DOHH2 (cell line): ENCODE results near the gene IGFBP2.

Experiments used
- H3F3A ChIP-seq: fragments of 200-600 bp; sonication (generic), shearing (Covaris generic); 2 replicates; pipeline ENCODE4 v1.6.0; 2016; ENCODE audit warnings: antibody characterized with exemption, mild to moderate bottlenecking; ENCODE audit not compliant: control insufficient read depth, insufficient read depth
- H3K27ac ChIP-seq: fragments of 200-600 bp; sonication (generic); 2 replicates; pipeline ENCODE4 v1.5.1; 2014; ENCODE audit warnings: low read depth, mild to moderate bottlenecking, low read length, moderate library complexity
- H3K27me3 ChIP-seq: fragments of 200-600 bp; sonication (generic); 2 replicates; pipeline ENCODE4 v1.6.1; 2014; ENCODE audit warnings: mild to moderate bottlenecking, low read length, mixed read lengths; ENCODE audit not compliant: control insufficient read depth
- H3K36me3 ChIP-seq: fragments of 200-600 bp; sonication (generic); 2 replicates; pipeline ENCODE4 v1.6.1; 2014; ENCODE audit warnings: mild to moderate bottlenecking, low read length, moderate library complexity, mixed read lengths; ENCODE audit not compliant: control insufficient read depth
- H3K4me1 ChIP-seq: fragments of 200-600 bp; sonication (generic); 2 replicates; pipeline ENCODE4 v1.6.1; 2014; ENCODE audit warnings: mild to moderate bottlenecking, low read length, mixed read lengths; ENCODE audit not compliant: control insufficient read depth
- H3K4me2 ChIP-seq: fragments of 200-600 bp; sonication (generic); 2 replicates; pipeline ENCODE4 v1.6.0; 2014; ENCODE audit warnings: mild to moderate bottlenecking, low read length, moderate library complexity
- H3K4me3 ChIP-seq: fragments of 200-600 bp; sonication (generic); 2 replicates; pipeline ENCODE4 v1.5.1; 2014; ENCODE audit warnings: mild to moderate bottlenecking, low read length, mixed read lengths
- H3K79me2 ChIP-seq: fragments of 200-600 bp; sonication (generic); 2 replicates; pipeline ENCODE4 v1.6.1; 2014; ENCODE audit warnings: mild to moderate bottlenecking, low read length, mixed read lengths; ENCODE audit not compliant: control insufficient read depth
- H3K9me2 ChIP-seq: fragments of 200-600 bp; sonication (generic); replicated peaks from 2 replicates; pipeline ENCODE4 v1.6.1; 2014; ENCODE audit warnings: mild to moderate bottlenecking, low read length, mixed read lengths; ENCODE audit not compliant: control insufficient read depth
- H3K9me3 ChIP-seq: fragments of 200-600 bp; sonication (generic); 2 replicates; pipeline ENCODE4 v1.6.1; 2014; ENCODE audit warnings: antibody characterized with exemption, low read length, mixed read lengths; ENCODE audit not compliant: control insufficient read depth, insufficient read depth
- H4K20me1 ChIP-seq: fragments of 200-600 bp; sonication (generic); 2 replicates; pipeline ENCODE4 v1.6.0; 2014; ENCODE audit warnings: low read depth, mild to moderate bottlenecking, antibody characterized with exemption, low read length, moderate library complexity; ENCODE audit not compliant: control insufficient read depth, insufficient read depth
- EZH2phosphoT487 ChIP-seq: fragments of 200-600 bp; sonication (generic); IDR thresholded peaks from 2 replicates; pipeline ENCODE4 v1.6.1; 2017; ENCODE audit warnings: borderline replicate concordance, mild to moderate bottlenecking, antibody characterized with exemption, low read length, moderate library complexity, mixed read lengths
- TF ChIP-seq, protein P1 (sequence below): fragments of 200-600 bp; sonication (generic); IDR thresholded peaks from one replicate; pipeline ENCODE4 v1.5.1; 2014; ENCODE audit warnings: antibody characterized with exemption, mild to moderate bottlenecking, low read depth, low read length; ENCODE audit not compliant: poor library complexity, severe bottlenecking

IGFBP2 gene

GRCh38 chr2:216618785-216619184 is 14.4 kb upstream of the IGFBP2 start:
- H3F3A ChIP-seq, result peaks cover 4% of the 10 kb centered on the region
- H4K20me1 ChIP-seq, result no peaks in the 10 kb centered on the region
- H3K4me3 ChIP-seq, result peak overlapping the region; percentile 56
- H3K9me3 ChIP-seq, result no peaks in the 10 kb centered on the region
- peak overlapping the region; percentile 87 for H3K27ac ChIP-seq
- TF ChIP-seq, protein P1, sequence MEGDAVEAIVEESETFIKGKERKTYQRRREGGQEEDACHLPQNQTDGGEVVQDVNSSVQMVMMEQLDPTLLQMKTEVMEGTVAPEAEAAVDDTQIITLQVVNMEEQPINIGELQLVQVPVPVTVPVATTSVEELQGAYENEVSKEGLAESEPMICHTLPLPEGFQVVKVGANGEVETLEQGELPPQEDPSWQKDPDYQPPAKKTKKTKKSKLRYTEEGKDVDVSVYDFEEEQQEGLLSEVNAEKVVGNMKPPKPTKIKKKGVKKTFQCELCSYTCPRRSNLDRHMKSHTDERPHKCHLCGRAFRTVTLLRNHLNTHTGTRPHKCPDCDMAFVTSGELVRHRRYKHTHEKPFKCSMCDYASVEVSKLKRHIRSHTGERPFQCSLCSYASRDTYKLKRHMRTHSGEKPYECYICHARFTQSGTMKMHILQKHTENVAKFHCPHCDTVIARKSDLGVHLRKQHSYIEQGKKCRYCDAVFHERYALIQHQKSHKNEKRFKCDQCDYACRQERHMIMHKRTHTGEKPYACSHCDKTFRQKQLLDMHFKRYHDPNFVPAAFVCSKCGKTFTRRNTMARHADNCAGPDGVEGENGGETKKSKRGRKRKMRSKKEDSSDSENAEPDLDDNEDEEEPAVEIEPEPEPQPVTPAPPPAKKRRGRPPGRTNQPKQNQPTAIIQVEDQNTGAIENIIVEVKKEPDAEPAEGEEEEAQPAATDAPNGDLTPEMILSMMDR, result no peak
- TF ChIP-seq EZH2phosphoT487, result no peak
- peak overlapping the region; percentile 61 for H3K4me2 ChIP-seq
- no peaks in the 10 kb centered on the region for H3K36me3 ChIP-seq
- H3K4me1 ChIP-seq, result peaks cover 78% of the 10 kb centered on the region
- H3K79me2 ChIP-seq, result no peaks in the 10 kb centered on the region
- no peaks in the 10 kb centered on the region for H3K27me3 ChIP-seq
- H3K9me2 ChIP-seq, result no peaks in the 10 kb centered on the region

DNA sequence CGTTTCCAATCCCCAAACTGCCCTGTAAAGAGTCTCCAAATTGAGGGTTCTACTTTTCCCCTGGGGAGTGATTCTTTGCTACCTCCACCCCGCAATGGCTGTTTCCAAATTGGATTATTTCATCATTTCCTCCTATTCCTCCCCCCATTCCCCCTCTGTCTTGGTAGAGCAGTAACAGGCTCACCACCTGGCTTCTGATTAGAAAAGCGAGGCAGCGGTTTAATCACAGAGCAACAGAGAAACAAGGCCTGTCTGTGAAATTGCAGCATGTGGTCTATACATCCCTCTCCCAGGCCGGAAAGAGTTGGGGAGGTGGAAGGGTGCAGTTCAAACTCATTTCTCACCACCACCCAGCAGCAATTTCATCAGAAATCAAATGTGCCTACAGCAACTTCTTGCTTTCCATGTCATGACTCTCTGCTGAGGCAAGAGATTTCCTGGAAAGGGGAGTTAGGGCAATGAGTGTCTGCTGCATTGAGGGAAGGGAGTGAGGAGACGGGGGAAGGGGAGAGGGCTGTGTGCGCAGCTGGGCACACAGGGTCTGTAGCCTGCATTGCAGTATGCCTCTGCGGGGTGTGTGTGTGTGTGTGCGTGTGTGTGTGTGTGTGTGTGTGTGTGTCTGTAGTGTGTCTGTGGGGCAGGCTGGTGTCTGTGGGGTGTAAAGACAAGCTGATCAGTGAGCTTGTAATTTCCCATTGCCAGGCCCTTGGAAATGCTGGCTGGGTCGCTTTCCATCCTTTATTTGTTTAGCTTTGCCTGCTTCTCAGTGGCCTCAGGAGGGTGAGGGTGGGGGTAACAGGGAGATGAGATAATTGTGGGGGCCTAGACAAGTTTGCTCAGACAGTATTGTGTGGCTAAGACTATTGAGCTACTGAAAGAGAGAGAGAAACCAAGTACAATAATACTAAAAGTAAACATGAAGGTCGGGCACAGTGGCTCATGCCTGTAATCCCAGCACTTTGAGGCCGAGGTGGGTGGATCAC is 13.5 kb upstream of the IGFBP2 start:
- Histone ChIP-seq H3K27me3 (no peaks in the 10 kb centered on the region), H3K36me3 (no peaks in the 10 kb centered on the region), H3K9me3 (no peaks in the 10 kb centered on the region), H3K4me3 (peak overlapping the region; percentile 56), H3K27ac (peak overlapping the region; percentile 87), H3F3A (peaks cover 4% of the 10 kb centered on the region), H3K79me2 (no peaks in the 10 kb centered on the region), H4K20me1 (no peaks in the 10 kb centered on the region), H3K4me1 (peaks cover 85% of the 10 kb centered on the region), H3K9me2 (no peaks in the 10 kb centered on the region), H3K4me2 (peak overlapping the region; percentile 61)
- no peak for TF ChIP-seq EZH2phosphoT487
- TF ChIP-seq, protein P1, result no peak

DNA sequence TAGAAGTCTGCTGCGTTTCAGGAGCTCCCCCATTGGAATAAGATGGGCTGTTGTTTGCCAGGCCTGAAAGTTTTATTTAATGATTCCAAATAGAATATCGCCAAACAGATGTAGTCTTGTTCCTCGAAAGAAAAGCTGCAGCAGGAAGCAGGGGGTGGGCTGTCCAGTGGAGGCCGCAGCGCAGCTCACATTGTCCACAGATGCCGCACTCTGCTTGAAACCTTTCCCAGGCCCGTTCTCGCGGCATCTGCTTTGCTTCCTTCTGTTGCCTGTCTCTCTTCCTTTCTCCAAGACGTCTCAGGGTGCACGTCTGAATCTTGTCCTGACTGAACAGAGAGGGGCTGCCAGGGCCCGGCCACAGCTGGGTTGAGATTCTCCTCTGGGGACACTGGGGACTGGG is 12.4 kb upstream of the IGFBP2 start:
- H3K27ac ChIP-seq, result peak overlapping the region; percentile 87
- H3K4me2 ChIP-seq, result peak overlapping the region; percentile 61; the same call in 1 of the 2 replicates
- no peaks in the 10 kb centered on the region for H3K79me2 ChIP-seq
- H3K9me2 ChIP-seq, result no peaks in the 10 kb centered on the region
- H3K9me3 ChIP-seq, result no peaks in the 10 kb centered on the region
- no peak overlapping the region for H3K4me3 ChIP-seq
- peaks cover 83% of the 10 kb centered on the region for H3K4me1 ChIP-seq
- peaks cover 4% of the 10 kb centered on the region for H3F3A ChIP-seq
- TF ChIP-seq EZH2phosphoT487, result no peak
- TF ChIP-seq, protein P1, result no peak
- H3K36me3 ChIP-seq, result no peaks in the 10 kb centered on the region
- no peaks in the 10 kb centered on the region for H3K27me3 ChIP-seq
- no peaks in the 10 kb centered on the region for H4K20me1 ChIP-seq
